Measurements from ENCODE around the gene CSF1. TPM values are rescaled to one million over a fixed set of nuclear protein-coding genes. Genes with fewer than 3 reads are reported as not detected.

Gene CSF1
- total and polyA plus RNA-seq, 7 donors: 3.7 to 14.7 (median 10.6) TPM

DNA sequence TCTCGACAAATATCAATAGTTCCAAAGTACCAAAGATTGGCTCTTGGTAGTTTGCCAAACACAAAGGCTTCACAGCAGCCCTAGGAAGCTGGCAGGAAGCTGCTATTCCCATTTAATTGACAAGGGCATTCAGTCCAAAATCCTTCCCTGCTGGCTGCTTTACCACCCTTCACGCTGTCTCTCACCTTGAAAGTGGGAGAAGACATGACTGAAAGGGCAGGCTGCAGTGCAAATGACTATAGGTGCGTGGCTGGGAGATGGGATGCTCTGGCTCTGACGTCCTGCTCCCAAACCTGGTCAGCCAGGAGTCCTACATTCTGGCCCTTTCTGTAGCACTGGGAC lies 3.8 kb upstream of the CSF1 start:
- no peak for ATAC-seq
- H3K9me3 ChIP-seq: no peaks in the 10 kb centered on the region
- peaks cover 9% of the 10 kb centered on the region for H3K4me1 ChIP-seq
- no peaks in the 10 kb centered on the region for H3K36me3 ChIP-seq (ENCODE audit: insufficient read depth in 1 of 2, low read depth in 1 of 2)
- DNase-seq: no peak
- TF ChIP-seq, protein P1, sequence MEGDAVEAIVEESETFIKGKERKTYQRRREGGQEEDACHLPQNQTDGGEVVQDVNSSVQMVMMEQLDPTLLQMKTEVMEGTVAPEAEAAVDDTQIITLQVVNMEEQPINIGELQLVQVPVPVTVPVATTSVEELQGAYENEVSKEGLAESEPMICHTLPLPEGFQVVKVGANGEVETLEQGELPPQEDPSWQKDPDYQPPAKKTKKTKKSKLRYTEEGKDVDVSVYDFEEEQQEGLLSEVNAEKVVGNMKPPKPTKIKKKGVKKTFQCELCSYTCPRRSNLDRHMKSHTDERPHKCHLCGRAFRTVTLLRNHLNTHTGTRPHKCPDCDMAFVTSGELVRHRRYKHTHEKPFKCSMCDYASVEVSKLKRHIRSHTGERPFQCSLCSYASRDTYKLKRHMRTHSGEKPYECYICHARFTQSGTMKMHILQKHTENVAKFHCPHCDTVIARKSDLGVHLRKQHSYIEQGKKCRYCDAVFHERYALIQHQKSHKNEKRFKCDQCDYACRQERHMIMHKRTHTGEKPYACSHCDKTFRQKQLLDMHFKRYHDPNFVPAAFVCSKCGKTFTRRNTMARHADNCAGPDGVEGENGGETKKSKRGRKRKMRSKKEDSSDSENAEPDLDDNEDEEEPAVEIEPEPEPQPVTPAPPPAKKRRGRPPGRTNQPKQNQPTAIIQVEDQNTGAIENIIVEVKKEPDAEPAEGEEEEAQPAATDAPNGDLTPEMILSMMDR (IDR thresholded peaks at IDR 0.05): no peak
- H3K27me3 ChIP-seq (ENCODE audit: insufficient read depth in 3 of 3, low read length in 2 of 3): no peaks in the 10 kb centered on the region
- intact Hi-C loops (cut with DNase I): loop anchor here in 1 of 2 donors (2.0 kb wide), 1 partner anchor 62 kb away; no protein-coding TSS in a partner anchor
- WGBS, 3 donors: 75 to 92% (median 79%) methylated on average over 4 of the region's 4 CpGs
- no peak overlapping the region for H3K4me3 ChIP-seq
- no peak overlapping the region for H3K27ac ChIP-seq

DNA sequence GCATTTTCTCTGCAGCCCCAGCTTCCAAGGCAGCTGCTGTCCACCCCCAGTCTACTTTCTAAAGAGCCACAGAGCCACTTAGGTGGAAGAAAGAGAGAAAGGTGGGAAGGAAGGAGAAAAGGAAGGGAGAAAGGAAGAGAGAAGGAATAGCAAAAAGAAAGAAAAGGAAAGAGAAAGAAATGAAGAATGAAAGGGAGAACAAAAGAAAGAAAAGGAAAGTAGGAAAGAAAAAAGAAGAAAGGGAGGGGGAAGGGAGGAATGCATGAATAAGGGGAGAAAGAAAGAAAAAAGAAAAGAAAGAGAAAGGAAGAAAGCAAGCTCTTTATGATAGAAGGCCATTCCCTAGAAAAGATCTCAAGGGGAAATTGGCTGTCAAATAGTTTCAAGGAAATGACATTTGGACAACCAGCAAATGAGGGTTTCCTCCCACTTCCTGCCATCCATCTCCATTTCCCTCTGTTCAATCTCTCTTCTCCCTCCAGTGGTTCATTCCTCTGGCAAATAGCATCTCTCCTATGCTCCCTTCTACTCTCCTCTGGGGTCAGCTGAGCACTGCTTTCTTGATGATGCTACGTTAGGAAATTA lies 3.4 kb upstream of the CSF1 start:
- peaks cover 9% of the 10 kb centered on the region for H3K4me1 ChIP-seq
- no peaks in the 10 kb centered on the region for H3K9me3 ChIP-seq
- ATAC-seq (no peak), DNase-seq (no peak)
- TF ChIP-seq, protein P1 (IDR thresholded peaks at IDR 0.05): no peak
- no peaks in the 10 kb centered on the region for H3K36me3 ChIP-seq (ENCODE audit: insufficient read depth in 1 of 2, low read depth in 1 of 2)
- WGBS, 3 donors: 88 to 93% (median 90%) methylated on average over 1 of the region's 1 CpG
- no peak overlapping the region for H3K27ac ChIP-seq
- no peak overlapping the region for H3K4me3 ChIP-seq
- intact Hi-C loops (cut with DNase I): loop anchor here in 1 of 2 donors (2.0 kb wide), 1 partner anchor 62 kb away; no protein-coding TSS in a partner anchor
- no peaks in the 10 kb centered on the region for H3K27me3 ChIP-seq (ENCODE audit: insufficient read depth in 3 of 3, low read length in 2 of 3)

DNA sequence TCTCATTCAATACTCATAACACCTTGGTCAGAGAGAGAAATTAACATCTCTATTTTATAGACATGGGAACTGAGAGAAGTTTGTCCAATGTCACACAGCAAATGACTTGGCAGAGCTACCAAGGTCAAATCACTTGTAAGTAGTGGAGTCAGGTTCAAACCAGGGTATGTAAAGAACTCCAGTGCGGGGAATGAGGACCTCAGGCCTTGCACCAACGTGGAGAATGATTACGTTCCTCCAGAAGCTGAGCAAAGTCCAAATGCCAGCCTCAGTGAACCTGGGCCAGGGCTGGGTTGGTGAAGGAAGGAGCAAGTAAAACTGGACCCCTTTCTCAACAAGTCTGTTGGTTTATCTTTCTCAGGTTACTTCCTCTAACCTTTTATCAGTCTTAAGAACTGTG lies 1.8 kb upstream of the CSF1 start:
- no peak overlapping the region for H3K27ac ChIP-seq
- no peaks in the 10 kb centered on the region for H3K27me3 ChIP-seq (ENCODE audit: insufficient read depth in 3 of 3, low read length in 2 of 3)
- ATAC-seq (no peak), DNase-seq (no peak)
- no peaks in the 10 kb centered on the region for H3K9me3 ChIP-seq
- H3K4me1 ChIP-seq: peaks cover 11% of the 10 kb centered on the region
- intact Hi-C loops (cut with DNase I): no loop called here
- TF ChIP-seq, protein P1 (IDR thresholded peaks at IDR 0.05): no peak
- 73 to 83% (median 75%) methylated on average over 3 of the region's 3 CpGs for WGBS, 3 donors
- no peaks in the 10 kb centered on the region for H3K36me3 ChIP-seq (ENCODE audit: insufficient read depth in 1 of 2, low read depth in 1 of 2)
- no peak overlapping the region for H3K4me3 ChIP-seq

DNA sequence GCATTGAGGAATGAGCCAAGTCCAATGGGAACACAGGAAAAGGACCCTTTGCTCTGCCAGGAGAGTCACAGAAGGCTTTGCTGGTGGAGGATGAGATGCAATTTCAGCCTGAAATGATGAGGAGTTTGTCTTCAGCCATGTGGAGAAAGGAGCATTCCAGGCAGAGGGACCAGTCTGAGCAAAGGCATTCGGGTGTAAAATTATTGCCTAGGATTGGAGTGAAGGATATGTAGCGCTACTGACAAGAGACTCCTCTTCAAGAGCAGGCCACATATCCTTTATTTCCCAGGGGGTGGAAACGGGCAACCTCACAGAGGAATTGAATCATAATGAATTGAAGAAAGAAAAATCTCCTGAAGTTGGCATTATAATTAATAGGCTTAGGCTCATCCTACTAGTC lies 1.1 kb upstream of the CSF1 start:
- no peaks in the 10 kb centered on the region for H3K27me3 ChIP-seq (ENCODE audit: insufficient read depth in 3 of 3, low read length in 2 of 3)
- H3K4me1 ChIP-seq: peaks cover 12% of the 10 kb centered on the region
- DNase-seq: no peak
- H3K9me3 ChIP-seq: no peaks in the 10 kb centered on the region
- TF ChIP-seq, protein P1 (IDR thresholded peaks at IDR 0.05): no peak
- peaks cover 0 to 7% of the 10 kb centered on the region in 2 donors for H3K36me3 ChIP-seq (ENCODE audit: insufficient read depth in 1 of 2, low read depth in 1 of 2)
- 55 to 67% (median 64%) methylated on average over 3 of the region's 3 CpGs for WGBS, 3 donors
- no peak overlapping the region for H3K27ac ChIP-seq
- ATAC-seq: no peak
- no peak overlapping the region for H3K4me3 ChIP-seq
- intact Hi-C loops (cut with DNase I): no loop called here
